Lung microvascular endothelial cell (primary cell): ENCODE measurements around the gene TMEM109. TPM values are rescaled to one million over a fixed set of nuclear protein-coding genes. Genes with fewer than 3 reads are reported as not detected.
A peak's percentile ranks its signal among the peaks of the same experiment; 100 is the strongest.
"Not testable (repeated sequence)": the region's sequence is repeated elsewhere in the genome, so short reads cannot be mapped to it uniquely, and the experiment has no call there.

Experiments
- DNase-seq, 2 donors: peaks; one replicate each; pipeline versions ENCODE4 v3.0.0 to v3.0.0-alpha.2; 2010; ENCODE audit warnings: low read depth in 2 of 2
- total RNA-seq: library from RNA; depleted of rRNA; stranded (reverse); fragments of >200 nt; gene quantifications from 2 replicates; pipeline ENCODE4 v1.2.1, GENCODE V29; 2014

TMEM109 gene
- total RNA-seq, 1 donor from 2014 or later, result 70.2 TPM

GRCh38 chr11:60909680-60910280 lies 4.2 kb upstream of the TMEM109 start:
- not testable (repeated sequence) for DNase-seq

- no peak for DNase-seq
Measured at GRCh38 chr11:60910281-60910687, 3.7 kb upstream of the TMEM109 start.

GRCh38 chr11:60910711-60911380 lies 3.1 kb upstream of the TMEM109 start:
- DNase-seq, result peak; percentile 51 to 89

- peak in 1 of 2 donors; percentile 34 for DNase-seq
Measured at GRCh38 chr11:60912223-60912850, 1.6 kb upstream of the TMEM109 start.

GRCh38 chr11:60912851-60913528 lies 968 bp upstream of the TMEM109 start:
- peak in 1 of 2 donors; percentile 90 for DNase-seq

GRCh38 chr11:60914633-60915247 lies 782 bp downstream of the TMEM109 start:
- DNase-seq, result peak; percentile 36 to 62

- DNase-seq, result peak; percentile 60 to 69
Measured at GRCh38 chr11:60915248-60915914, 1.4 kb downstream of the TMEM109 start.

- no peak for DNase-seq
Measured at GRCh38 chr11:60916669-60917206, 2.8 kb downstream of the TMEM109 start.

GRCh38 chr11:60917267-60917666 lies 3.3 kb downstream of the TMEM109 start:
- DNase-seq, result no peak

GRCh38 chr11:60918251-60918938 lies 4.4 kb downstream of the TMEM109 start:
- DNase-seq, result no peak

GRCh38 chr11:60918939-60919265 lies 4.9 kb downstream of the TMEM109 start:
- peak in 1 of 2 donors; percentile 57 for DNase-seq

- peak in 1 of 2 donors; percentile 46 for DNase-seq
Measured at GRCh38 chr11:60919320-60919719, 5.4 kb downstream of the TMEM109 start.

- no peak for DNase-seq
Measured at GRCh38 chr11:60919956-60920355, 6.0 kb downstream of the TMEM109 start.

GRCh38 chr11:60921259-60921658 lies 7.3 kb downstream of the TMEM109 start:
- DNase-seq, result no peak

GRCh38 chr11:60921777-60922335 lies 7.9 kb downstream of the TMEM109 start:
- no peak for DNase-seq

- DNase-seq, result no peak
Measured at GRCh38 chr11:60922906-60923305, 8.9 kb downstream of the TMEM109 start.

- no peak for DNase-seq
Measured at GRCh38 chr11:60923326-60923725, 9.4 kb downstream of the TMEM109 start.

- DNase-seq, result no peak
Measured at GRCh38 chr11:60923800-60924109, 9.8 kb downstream of the TMEM109 start.

- DNase-seq, result peak; percentile 79 to 84
Measured at GRCh38 chr11:60924110-60924905, 10.3 kb downstream of the TMEM109 start, which contains the start of gene TMEM132A. TSS of gene TMEM132A (plus strand) at chr11:60924460. CDS start at chr11:60924634, 174 bp downstream.
